GM23338 (cell line): ENCODE results near the gene TREM1. TPM values are rescaled to one million over a fixed set of nuclear protein-coding genes. Genes with fewer than 3 reads are reported as not detected.

Source experiments
- ATAC-seq: fragments of 200-7000 bp; cut with Tn5 transposase; 3 replicates; pipeline ENCODE4 v1.9.1; 2020
- DNase-seq: peaks from one replicate; pipeline ENCODE4 v3.0.0-alpha.2; 2015; ENCODE audit warnings: low spot score
- H2AFZ ChIP-seq: fragments of 200-600 bp; sonication (generic); 2 replicates; pipeline ENCODE4 v1.8.0; 2016; ENCODE audit warnings: antibody characterized with exemption, mild to moderate bottlenecking, moderate library complexity
- H3F3A ChIP-seq: fragments of 200-600 bp; sonication (generic); replicated peaks from 2 replicates; pipeline ENCODE4 v1.8.0; 2017; ENCODE audit warnings: antibody characterized with exemption, mixed run types, low read depth
- H3K27ac ChIP-seq: fragments of 200-600 bp; sonication (generic); 2 replicates; pipeline ENCODE4 v1.6.1; 2016; ENCODE audit warnings: low read depth
- H3K27me3 ChIP-seq: fragments of 200-600 bp; sonication (generic); 2 replicates; pipeline ENCODE4 v1.8.0; 2016; ENCODE audit warnings: mild to moderate bottlenecking, mixed run types, moderate library complexity; ENCODE audit not compliant: insufficient read depth
- H3K36me3 ChIP-seq: fragments of 200-600 bp; sonication (generic); 2 replicates; pipeline ENCODE4 v1.8.0; 2016; ENCODE audit warnings: mild to moderate bottlenecking; ENCODE audit not compliant: insufficient read depth
- H3K4me1 ChIP-seq: fragments of 200-600 bp; sonication (generic); 2 replicates; pipeline ENCODE4 v1.8.0; 2016; ENCODE audit warnings: mild to moderate bottlenecking, moderate library complexity; ENCODE audit not compliant: insufficient read depth
- H3K4me2 ChIP-seq: fragments of 200-600 bp; sonication (generic); 2 replicates; pipeline ENCODE4 v1.7.1; 2017; ENCODE audit warnings: mixed run types
- H3K4me3 ChIP-seq: fragments of 200-600 bp; sonication (generic); 2 replicates; pipeline ENCODE4 v1.6.1; 2016; ENCODE audit warnings: mixed run types
- H3K79me2 ChIP-seq: fragments of 200-600 bp; sonication (generic); replicated peaks from 2 replicates; pipeline ENCODE4 v1.8.0; 2017; ENCODE audit warnings: mild to moderate bottlenecking; ENCODE audit not compliant: insufficient read depth
- H3K9me2 ChIP-seq: fragments of 200-600 bp; sonication (generic); 2 replicates; pipeline ENCODE4 v1.8.0; 2017; ENCODE audit not compliant: insufficient read depth
- H4K20me1 ChIP-seq: fragments of 200-600 bp; sonication (generic); replicated peaks from 2 replicates; pipeline ENCODE4 v1.8.0; 2017; ENCODE audit warnings: mild to moderate bottlenecking; ENCODE audit not compliant: insufficient read depth
- H3K27ac Mint-ChIP-seq: 2 replicates; pipeline ENCODE4 v1.8.0; 2020; ENCODE audit warnings: inconsistent platforms, mild to moderate bottlenecking, moderate library complexity, mixed read lengths
- H3K27me3 Mint-ChIP-seq: 3 replicates; pipeline ENCODE4 v1.8.0; 2022; ENCODE audit warnings: low read depth, mild to moderate bottlenecking, moderate library complexity, mixed read lengths, inconsistent platforms; ENCODE audit not compliant: insufficient read depth, poor library complexity
- H3K36me3 Mint-ChIP-seq: 3 replicates; pipeline ENCODE4 v1.8.0; 2021; ENCODE audit warnings: low read depth, mild to moderate bottlenecking, inconsistent platforms, moderate library complexity, mixed read lengths
- H3K4me1 Mint-ChIP-seq: 3 replicates; pipeline ENCODE4 v1.8.0; 2020; ENCODE audit warnings: mild to moderate bottlenecking, inconsistent platforms, mixed read lengths
- H3K4me3 Mint-ChIP-seq: 3 replicates; pipeline ENCODE4 v1.8.0; 2021; ENCODE audit warnings: moderate library complexity, mild to moderate bottlenecking, inconsistent platforms, mixed read lengths
- H3K9me3 Mint-ChIP-seq: 3 replicates; pipeline ENCODE4 v1.8.0; 2020; ENCODE audit warnings: moderate library complexity, mild to moderate bottlenecking, inconsistent platforms, mixed read lengths
- CREB1 ChIP-seq: fragments of 250-450 bp; sonication (Bioruptor Pico); IDR thresholded peaks from 2 replicates; pipeline ENCODE4 v1.5.0; 2020; ENCODE audit warnings: low read depth, mild to moderate bottlenecking, moderate library complexity
- CTCF ChIP-seq, 2 experiments: fragments of 200-600 bp in 1 of 2; sonication (generic) in 1 of 2; conservative IDR thresholded peaks; 2 replicates each; pipeline versions ENCODE4 v1.5.1 to v1.6.1; 2016 to 2017; ENCODE audit warnings: antibody characterized with exemption in 2 of 2, low read depth in 2 of 2, mild to moderate bottlenecking in 2 of 2, moderate library complexity in 1 of 2
- ETS1 ChIP-seq: IDR thresholded peaks from 2 replicates; pipeline ENCODE4 v1.6.1; 2016; ENCODE audit warnings: antibody characterized with exemption
- EZH2 ChIP-seq: fragments of 200-600 bp; sonication (generic); IDR thresholded peaks from one replicate; pipeline ENCODE4 v1.8.0; 2017; ENCODE audit warnings: antibody characterized with exemption, mild to moderate bottlenecking, low read depth; ENCODE audit not compliant: unreplicated experiment
- EZH2phosphoT487 ChIP-seq: fragments of 200-600 bp; sonication (generic); IDR thresholded peaks from one replicate; pipeline ENCODE4 v1.8.1; 2018; ENCODE audit warnings: antibody characterized with exemption; ENCODE audit not compliant: unreplicated experiment
- JUNB ChIP-seq: IDR thresholded peaks from one replicate; pipeline ENCODE4 v1.6.1; 2016; ENCODE audit warnings: antibody characterized with exemption; ENCODE audit not compliant: unreplicated experiment
- NANOG ChIP-seq: IDR thresholded peaks from 2 replicates; pipeline ENCODE4 v1.6.1; 2016; ENCODE audit warnings: antibody characterized with exemption, borderline replicate concordance
- POLR2AphosphoS5 ChIP-seq: IDR thresholded peaks from 2 replicates; pipeline ENCODE4 v1.6.1; 2016; ENCODE audit warnings: antibody characterized with exemption, low read depth
- STAT1 ChIP-seq: IDR thresholded peaks from one replicate; pipeline ENCODE4 v1.6.1; 2016; ENCODE audit warnings: antibody characterized with exemption; ENCODE audit not compliant: unreplicated experiment
- ZNF114 ChIP-seq: fragments of 250-450 bp; sonication (Bioruptor Pico); IDR thresholded peaks from 2 replicates; pipeline ENCODE4 v1.5.0; 2020; ENCODE audit warnings: mild to moderate bottlenecking, moderate library complexity
- ZNF331 ChIP-seq: fragments of 250-450 bp; sonication (Bioruptor Pico); IDR thresholded peaks from 2 replicates; pipeline ENCODE4 v1.5.0; 2020; ENCODE audit warnings: low read depth, mild to moderate bottlenecking, moderate library complexity
- ZNF462 ChIP-seq: fragments of 250-450 bp; sonication (Bioruptor Pico); IDR thresholded peaks from 2 replicates; pipeline ENCODE4 v1.5.0; 2020; ENCODE audit warnings: mild to moderate bottlenecking, moderate library complexity
- polyA plus RNA-seq: library from polyadenylated mRNA; unstranded; fragments of >200 nt; fragmentation: Nextera tagmentation; extraction: Ambion mirVana; gene quantifications from 2 replicates; pipeline ENCODE4 v1.2.1, GENCODE V29; 2016
- total RNA-seq: library from RNA; depleted of rRNA; stranded (reverse); fragments of >200 nt; shearing (Covaris generic); gene quantifications from 2 replicates; pipeline ENCODE4 v1.2.3, GENCODE V29; 2014

Gene TREM1
- total and polyA plus RNA-seq, 2 experiments from 2014 or later = not detected

GRCh38 chr6:41257369-41258195, 28.9 kb downstream of the TREM1 start (continued):
- TF ChIP-seq ZNF462 (CRISPR knock-in tag) = no peak

- no peak overlapping the region for H3K4me2 ChIP-seq
- no peak overlapping the region for H3K27ac Mint-ChIP-seq
- H3F3A ChIP-seq = no peaks in the 10 kb centered on the region
- TF ChIP-seq STAT1 = no peak
- TF ChIP-seq EZH2phosphoT487 = no peak
- TF ChIP-seq NANOG = no peak
- no peak for TF ChIP-seq CTCF (conservative IDR thresholded peaks at IDR 0.05; ENCODE audit: low read depth in 2 of 2)
- TF ChIP-seq EZH2 = no peak
- no peak for TF ChIP-seq POLR2AphosphoS5
- no peak for TF ChIP-seq ETS1
- no peak for TF ChIP-seq ZNF331 (CRISPR knock-in tag)
- no peak for TF ChIP-seq JUNB
- no peak for TF ChIP-seq ZNF114 (CRISPR knock-in tag)
- no peak for TF ChIP-seq CREB1 (CRISPR knock-in tag)
Measured at GRCh38 chr6:41256383-41256782, 30.1 kb downstream of the TREM1 start.

More at GRCh38 chr6:41256383-41256782, 30.1 kb downstream of the TREM1 start:
- no peak overlapping the region for H3K27ac ChIP-seq
- no peaks in the 10 kb centered on the region for H3K4me1 Mint-ChIP-seq
- H3K36me3 ChIP-seq = no peaks in the 10 kb centered on the region
- peaks cover 7% of the 10 kb centered on the region for H3K9me2 ChIP-seq
- no peak for DNase-seq
- ATAC-seq = no peak
- no peak overlapping the region for H2AFZ ChIP-seq
- H3K9me3 Mint-ChIP-seq = peaks cover 11% of the 10 kb centered on the region
- H3K4me3 Mint-ChIP-seq = no peak overlapping the region
- H3K36me3 Mint-ChIP-seq = no peaks in the 10 kb centered on the region
- H3K27me3 ChIP-seq = no peaks in the 10 kb centered on the region
- no peaks in the 10 kb centered on the region for H4K20me1 ChIP-seq
- no peak overlapping the region for H3K4me3 ChIP-seq
- H3K4me1 ChIP-seq = no peaks in the 10 kb centered on the region
- peaks cover 8% of the 10 kb centered on the region for H3K27me3 Mint-ChIP-seq
- no peaks in the 10 kb centered on the region for H3K79me2 ChIP-seq
